ENCODE measurements around the gene PLXDC2. TPM values are rescaled to one million over a fixed set of nuclear protein-coding genes. Genes with fewer than 3 reads are reported as not detected.
A peak's percentile ranks its signal among the peaks of the same experiment; 100 is the strongest.

PLXDC2 gene
- total and polyA plus RNA-seq, 7 donors, result 1.8 to 44.6 (median 18.2) TPM

DNA sequence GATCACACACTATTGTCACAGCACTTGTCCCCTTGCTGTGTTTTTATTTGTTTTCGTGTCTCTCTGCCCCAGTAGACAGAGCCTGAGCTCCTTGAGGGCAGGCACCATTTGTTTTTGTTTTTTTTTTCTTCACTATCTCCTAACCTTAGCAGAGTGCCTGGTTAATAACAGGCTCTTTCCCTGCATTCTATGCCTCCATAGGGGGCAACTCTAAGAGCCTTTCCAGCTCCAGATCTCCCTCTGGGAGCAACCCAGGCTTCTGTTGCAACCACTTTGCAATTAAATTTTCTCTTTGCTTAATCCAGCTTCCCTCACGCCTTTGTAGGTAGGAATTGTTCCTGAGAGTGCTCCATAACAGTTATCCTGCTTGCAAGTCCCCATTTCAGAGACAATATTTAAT lies 148.4 kb downstream of the PLXDC2 start:
- no peak overlapping the region for H3K27ac ChIP-seq
- WGBS, 2 donors, result 85 to 88% methylated on average over 2 of the region's 2 CpGs

GRCh38 chr10:19966751-19967150 lies 150.5 kb downstream of the PLXDC2 start:
- no peak for DNase-seq
- Histone ChIP-seq H3K27ac (no peak overlapping the region), H3K4me1 (peaks cover 0 to 9% (median 4%) of the 10 kb centered on the region in 4 donors), H3K36me3 (no peaks in the 10 kb centered on the region), H3K27me3 (no peaks in the 10 kb centered on the region), H3K4me3 (no peak overlapping the region), H3K9me3 (no peaks in the 10 kb centered on the region)
- WGBS, 2 donors, result 82 to 85% methylated on average over 7 of the region's 7 CpGs
- intact Hi-C loops (cut with DNase I), result no loop called here
- TF ChIP-seq POLR2AphosphoS5 (IDR thresholded peaks at IDR 0.05) (no peak), CTCF (IDR thresholded peaks at IDR 0.05) (no peak), POLR2A (IDR thresholded peaks at IDR 0.05) (no peak), EP300 (IDR thresholded peaks at IDR 0.05) (no peak)

More for the DNA sequence above, 148.4 kb downstream of the PLXDC2 start:
- H3K4me1 ChIP-seq, result no peaks in the 10 kb centered on the region
- no peak for TF ChIP-seq POLR2AphosphoS5 (IDR thresholded peaks at IDR 0.05)
- no peak overlapping the region for H3K4me3 ChIP-seq
- DNase-seq, result no peak
- H3K36me3 ChIP-seq, result no peaks in the 10 kb centered on the region
- no peaks in the 10 kb centered on the region for H3K27me3 ChIP-seq
- intact Hi-C loops (cut with DNase I), result no loop called here
- H3K9me3 ChIP-seq, result no peaks in the 10 kb centered on the region

GRCh38 chr10:19967981-19968380 lies 151.7 kb downstream of the PLXDC2 start:
- Histone ChIP-seq H3K4me1 (peaks cover 0 to 9% (median 4%) of the 10 kb centered on the region in 4 donors), H3K27me3 (no peaks in the 10 kb centered on the region), H3K27ac (no peak overlapping the region), H3K4me3 (no peak overlapping the region), H3K36me3 (no peaks in the 10 kb centered on the region), H3K9me3 (no peaks in the 10 kb centered on the region)
- intact Hi-C loops (cut with DNase I), result no loop called here
- DNase-seq, result no peak
- TF ChIP-seq EP300 (IDR thresholded peaks at IDR 0.05) (no peak), POLR2A (IDR thresholded peaks at IDR 0.05) (no peak), POLR2AphosphoS5 (IDR thresholded peaks at IDR 0.05) (no peak), CTCF (IDR thresholded peaks at IDR 0.05) (no peak)
- 71 to 83% methylated on average over 3 of the region's 3 CpGs for WGBS, 2 donors

- Histone ChIP-seq H3K27ac (no peak overlapping the region), H3K4me1 (peaks cover 0 to 9% (median 4%) of the 10 kb centered on the region in 4 donors), H3K4me3 (no peak overlapping the region), H3K9me3 (no peaks in the 10 kb centered on the region), H3K27me3 (no peaks in the 10 kb centered on the region), H3K36me3 (no peaks in the 10 kb centered on the region)
- TF ChIP-seq EP300 (IDR thresholded peaks at IDR 0.05), result no peak
- no peak for TF ChIP-seq POLR2AphosphoS5 (IDR thresholded peaks at IDR 0.05)
- no peak for TF ChIP-seq CTCF (IDR thresholded peaks at IDR 0.05)
- no peak for TF ChIP-seq POLR2A (IDR thresholded peaks at IDR 0.05)
- intact Hi-C loops (cut with DNase I), result no loop called here
- no peak for DNase-seq
Measured at GRCh38 chr10:19968745-19969144, 152.5 kb downstream of the PLXDC2 start.

- peak overlapping the region in 1 of 4 donors; percentile 26 for H3K27ac ChIP-seq
- 88 to 89% methylated on average over 2 of the region's 2 CpGs for WGBS, 2 donors
Measured at GRCh38 chr10:19970256-19970655, 154.0 kb downstream of the PLXDC2 start.

More at GRCh38 chr10:19970256-19970655, 154.0 kb downstream of the PLXDC2 start:
- H3K4me1 ChIP-seq, result peaks cover 0 to 9% (median 4%) of the 10 kb centered on the region in 4 donors
- H3K36me3 ChIP-seq, result no peaks in the 10 kb centered on the region
- H3K27me3 ChIP-seq, result no peaks in the 10 kb centered on the region
- TF ChIP-seq CTCF (IDR thresholded peaks at IDR 0.05), result no peak
- H3K9me3 ChIP-seq, result no peaks in the 10 kb centered on the region
- H3K4me3 ChIP-seq, result no peak overlapping the region
- intact Hi-C loops (cut with DNase I), result no loop called here
- DNase-seq, result no peak
